ENCODE data around the gene PROCA1. TPM values are rescaled to one million over a fixed set of nuclear protein-coding genes. Genes with fewer than 3 reads are reported as not detected.

Gene PROCA1
- total and polyA plus RNA-seq, 9 of the 15 experiments (the other 6 are each of a cell fraction or from before 2014, with no cell fraction given) = 0.78 to 16.2 (median 5.6) TPM

DNA sequence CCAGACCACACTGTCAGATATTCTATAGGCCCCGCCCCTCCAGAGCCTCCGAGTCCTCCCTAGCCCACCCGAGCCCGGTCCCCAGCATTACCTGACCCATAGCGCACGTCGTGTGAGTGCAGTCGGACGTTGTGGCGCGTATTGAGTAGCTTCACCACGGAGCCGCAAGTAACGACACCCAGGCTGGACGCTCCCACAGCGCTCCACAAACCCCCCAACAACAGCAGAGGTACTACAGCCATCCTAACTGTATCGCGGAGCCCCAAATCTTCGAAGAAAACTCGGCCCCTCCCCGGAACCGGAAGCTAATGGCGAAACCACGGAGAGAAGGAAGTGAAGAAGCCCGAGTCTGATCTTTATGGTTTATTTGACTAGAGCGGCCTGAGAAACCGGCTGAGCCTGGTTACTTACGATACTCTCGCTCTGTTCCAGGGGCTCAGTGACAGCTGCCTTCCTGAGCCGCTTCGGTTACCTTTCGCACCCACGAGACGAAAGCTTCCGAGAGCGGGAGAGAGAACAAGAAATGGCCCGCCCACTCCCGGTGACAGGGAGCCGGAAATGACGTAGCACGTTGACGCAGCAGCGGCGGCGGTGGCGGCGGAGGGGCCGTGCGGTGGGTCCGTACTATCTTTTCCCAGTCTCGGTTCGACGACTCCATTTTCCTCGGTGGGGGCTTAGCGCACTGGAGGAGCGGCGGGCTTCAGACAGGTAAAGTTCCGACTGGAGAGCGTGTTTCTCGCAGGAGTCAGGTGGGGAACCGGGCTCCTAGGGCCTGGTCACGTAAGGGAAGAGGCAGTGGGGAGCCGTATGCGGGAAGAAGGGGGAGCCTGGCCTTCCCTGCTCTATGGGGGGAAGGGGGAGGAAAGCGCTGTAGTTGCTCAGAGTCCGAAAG is 49.8 kb downstream of the PROCA1 start, which contains the start of the genes SDF2 and SUPT6H (continued):
- TF ChIP-seq, protein P1, sequence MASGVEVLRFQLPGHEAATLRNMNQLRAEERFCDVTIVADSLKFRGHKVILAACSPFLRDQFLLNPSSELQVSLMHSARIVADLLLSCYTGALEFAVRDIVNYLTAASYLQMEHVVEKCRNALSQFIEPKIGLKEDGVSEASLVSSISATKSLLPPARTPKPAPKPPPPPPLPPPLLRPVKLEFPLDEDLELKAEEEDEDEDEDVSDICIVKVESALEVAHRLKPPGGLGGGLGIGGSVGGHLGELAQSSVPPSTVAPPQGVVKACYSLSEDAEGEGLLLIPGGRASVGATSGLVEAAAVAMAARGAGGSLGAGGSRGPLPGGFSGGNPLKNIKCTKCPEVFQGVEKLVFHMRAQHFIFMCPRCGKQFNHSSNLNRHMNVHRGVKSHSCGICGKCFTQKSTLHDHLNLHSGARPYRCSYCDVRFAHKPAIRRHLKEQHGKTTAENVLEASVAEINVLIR (CRISPR knock-in tag; IDR thresholded peaks at IDR 0.05) = peak; percentile 90
- TF ChIP-seq MCM7 (IDR thresholded peaks at IDR 0.05) (no peak), ZC3H8 (IDR thresholded peaks at IDR 0.05) (peak; percentile 38; the same call in 1 of the 2 replicates), MCM3 (IDR thresholded peaks at IDR 0.05) (no peak), BCOR (IDR thresholded peaks at IDR 0.05) (peak; percentile 49; the same call in 1 of the 2 replicates), RUNX1 (IDR thresholded peaks at IDR 0.05; ENCODE audit: low read depth) (no peak), TEAD4 (IDR thresholded peaks at IDR 0.05; ENCODE audit: low read length) (no peak), TEAD4 (CRISPR knock-in tag; IDR thresholded peaks at IDR 0.05; ENCODE audit: borderline replicate concordance) (no peak), YBX1 (IDR thresholded peaks at IDR 0.05) (no peak), C11orf30 (IDR thresholded peaks at IDR 0.05; ENCODE audit: low read depth) (peak; percentile 95), TAF9B (IDR thresholded peaks at IDR 0.05; ENCODE audit: partially characterized antibody) (peak; percentile 94), ZNF3 (CRISPR knock-in tag; IDR thresholded peaks at IDR 0.05) (no peak), ZFP30 (CRISPR knock-in tag; IDR thresholded peaks at IDR 0.05; ENCODE audit: borderline replicate concordance) (no peak), ZNF121 (CRISPR knock-in tag; conservative IDR thresholded peaks at IDR 0.05) (no peak), WHSC1 (IDR thresholded peaks at IDR 0.05; ENCODE audit: low read length) (no peak), SMAD2 (IDR thresholded peaks at IDR 0.05; ENCODE audit: low read depth, low read length) (no peak), POLR2H (tag; IDR thresholded peaks at IDR 0.05; ENCODE audit: low read depth) (peak; percentile 82), POLR2AphosphoS2 (IDR thresholded peaks at IDR 0.05; ENCODE audit: low read length) (peak; percentile 50; the same call in 1 of the 2 replicates), NONO (IDR thresholded peaks at IDR 0.05; ENCODE audit: low read depth in 2 of 2, low read length in 1 of 2) (no peak), MBD2 (IDR thresholded peaks at IDR 0.05; ENCODE audit: borderline replicate concordance, low read depth) (peak; percentile 83; the same call in 1 of the 2 replicates), RB1 (IDR thresholded peaks at IDR 0.05; ENCODE audit: low read depth) (peak; percentile 54)
- TF ChIP-seq, protein P2, sequence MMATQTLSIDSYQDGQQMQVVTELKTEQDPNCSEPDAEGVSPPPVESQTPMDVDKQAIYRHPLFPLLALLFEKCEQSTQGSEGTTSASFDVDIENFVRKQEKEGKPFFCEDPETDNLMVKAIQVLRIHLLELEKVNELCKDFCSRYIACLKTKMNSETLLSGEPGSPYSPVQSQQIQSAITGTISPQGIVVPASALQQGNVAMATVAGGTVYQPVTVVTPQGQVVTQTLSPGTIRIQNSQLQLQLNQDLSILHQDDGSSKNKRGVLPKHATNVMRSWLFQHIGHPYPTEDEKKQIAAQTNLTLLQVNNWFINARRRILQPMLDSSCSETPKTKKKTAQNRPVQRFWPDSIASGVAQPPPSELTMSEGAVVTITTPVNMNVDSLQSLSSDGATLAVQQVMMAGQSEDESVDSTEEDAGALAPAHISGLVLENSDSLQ (IDR thresholded peaks at IDR 0.05) = peak; percentile 84
- TF ChIP-seq, protein P3, sequence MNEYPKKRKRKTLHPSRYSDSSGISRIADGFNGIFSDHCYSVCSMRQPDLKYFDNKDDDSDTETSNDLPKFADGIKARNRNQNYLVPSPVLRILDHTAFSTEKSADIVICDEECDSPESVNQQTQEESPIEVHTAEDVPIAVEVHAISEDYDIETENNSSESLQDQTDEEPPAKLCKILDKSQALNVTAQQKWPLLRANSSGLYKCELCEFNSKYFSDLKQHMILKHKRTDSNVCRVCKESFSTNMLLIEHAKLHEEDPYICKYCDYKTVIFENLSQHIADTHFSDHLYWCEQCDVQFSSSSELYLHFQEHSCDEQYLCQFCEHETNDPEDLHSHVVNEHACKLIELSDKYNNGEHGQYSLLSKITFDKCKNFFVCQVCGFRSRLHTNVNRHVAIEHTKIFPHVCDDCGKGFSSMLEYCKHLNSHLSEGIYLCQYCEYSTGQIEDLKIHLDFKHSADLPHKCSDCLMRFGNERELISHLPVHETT (CRISPR knock-in tag; conservative IDR thresholded peaks at IDR 0.05 in 1 of 2, IDR thresholded peaks at IDR 0.05 in 1 of 2) = peak in 1 of 2 experiments; percentile 93; a peak in 2 of 4 replicates
